ENCODE measurements around the gene FAM187B.
"Not testable (repeated sequence)": the region's sequence is repeated elsewhere in the genome, so short reads cannot be mapped to it uniquely, and the experiment has no call there.

The FAM187B gene

DNA sequence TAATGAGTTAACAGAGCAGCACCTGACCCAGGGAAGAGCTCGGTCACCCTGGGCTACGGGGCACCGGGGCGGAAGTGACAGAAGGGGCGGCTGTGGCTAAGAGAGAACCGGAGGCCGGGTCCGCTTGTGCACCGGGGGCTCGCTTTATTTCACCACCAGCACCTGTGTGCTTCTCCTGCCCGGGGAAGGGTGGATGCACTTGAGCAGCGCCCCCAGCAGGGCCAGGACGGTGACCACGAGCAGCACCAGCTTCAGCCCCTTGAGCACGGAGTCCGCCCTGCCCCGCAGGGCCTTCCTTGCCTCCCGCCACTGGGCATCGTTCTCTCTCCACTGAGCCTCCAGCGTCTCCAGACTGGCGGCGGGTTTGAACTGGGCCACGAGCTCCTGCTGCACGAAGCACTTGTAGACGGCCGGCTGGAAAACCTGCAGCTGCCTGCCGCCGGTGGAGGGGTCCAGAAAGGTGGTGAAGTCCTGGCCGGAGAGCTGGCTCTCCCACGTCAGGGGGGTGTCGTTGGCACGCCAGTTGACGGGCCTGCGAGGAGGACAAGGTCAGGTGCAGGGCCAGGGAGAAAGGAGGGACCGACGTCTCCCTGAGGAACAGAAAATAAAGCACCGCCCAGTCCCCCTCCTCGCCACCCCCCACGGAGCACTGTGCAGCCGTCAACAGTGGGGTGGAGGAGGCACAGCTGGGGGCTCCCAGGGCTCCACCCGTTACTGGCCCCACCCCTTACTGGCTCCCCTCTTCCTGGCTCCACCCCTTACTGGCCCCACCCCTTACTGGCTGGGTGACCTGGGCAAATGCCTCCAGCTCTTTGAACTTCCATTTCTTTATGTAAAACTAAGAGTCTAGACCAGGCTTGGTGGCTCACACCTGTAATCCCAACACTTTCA lies 3.6 kb downstream of the FAM187B start:
- no peak overlapping the region for H3K27ac ChIP-seq
- no peak for TF ChIP-seq CTCF (conservative IDR thresholded peaks at IDR 0.05)
- TF ChIP-seq ZFX (IDR thresholded peaks at IDR 0.05): no peak

GRCh38 chr19:35223862-35224505 lies 4.6 kb downstream of the FAM187B start:
- no peak for TF ChIP-seq CTCF (conservative IDR thresholded peaks at IDR 0.05)
- no peak for TF ChIP-seq ZFX (IDR thresholded peaks at IDR 0.05)

DNA sequence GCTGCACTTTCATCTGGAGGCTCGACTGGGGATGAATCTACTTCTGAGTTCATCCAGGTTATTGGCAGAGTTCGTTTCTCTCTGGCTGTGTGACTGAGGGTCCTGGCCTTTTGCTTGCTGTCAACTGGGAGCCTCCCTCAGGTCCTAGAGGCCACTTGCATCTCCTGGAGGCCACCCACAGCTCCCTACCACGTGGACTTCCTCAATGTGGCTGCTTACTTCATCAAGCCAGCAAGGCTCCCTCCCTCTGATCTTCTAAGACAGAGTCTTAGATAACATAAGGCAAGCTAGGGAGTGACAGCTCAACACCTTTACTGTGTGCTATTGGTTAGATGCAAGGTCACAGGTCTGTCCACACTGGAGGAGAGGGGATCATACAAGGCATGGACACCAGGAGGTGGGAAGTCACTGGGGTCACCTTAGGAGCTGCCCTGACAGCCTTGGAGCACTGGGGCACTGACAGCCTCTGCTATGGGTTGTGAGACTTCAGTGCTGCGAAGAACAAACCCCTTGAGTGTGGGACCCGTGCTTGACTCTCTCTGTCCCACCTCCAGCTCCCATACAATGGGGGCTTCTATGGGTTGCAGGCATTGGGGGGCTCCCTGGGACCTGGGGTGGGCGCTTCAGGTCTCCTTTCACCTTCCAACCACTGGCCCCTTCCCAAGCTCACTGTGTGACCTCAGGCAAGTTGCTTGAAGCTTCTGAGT lies 5.3 kb downstream of the FAM187B start:
- TF ChIP-seq ZFX (IDR thresholded peaks at IDR 0.05): no peak
- TF ChIP-seq CTCF (conservative IDR thresholded peaks at IDR 0.05): no peak
- H3K27ac ChIP-seq: no peak overlapping the region

More at GRCh38 chr19:35223862-35224505, 4.6 kb downstream of the FAM187B start:
- no peak overlapping the region for H3K27ac ChIP-seq

- no peak overlapping the region for H3K27ac ChIP-seq
- TF ChIP-seq CTCF (conservative IDR thresholded peaks at IDR 0.05): no peak
Observed at GRCh38 chr19:35222373-35223015, 6.0 kb downstream of the FAM187B start.

DNA sequence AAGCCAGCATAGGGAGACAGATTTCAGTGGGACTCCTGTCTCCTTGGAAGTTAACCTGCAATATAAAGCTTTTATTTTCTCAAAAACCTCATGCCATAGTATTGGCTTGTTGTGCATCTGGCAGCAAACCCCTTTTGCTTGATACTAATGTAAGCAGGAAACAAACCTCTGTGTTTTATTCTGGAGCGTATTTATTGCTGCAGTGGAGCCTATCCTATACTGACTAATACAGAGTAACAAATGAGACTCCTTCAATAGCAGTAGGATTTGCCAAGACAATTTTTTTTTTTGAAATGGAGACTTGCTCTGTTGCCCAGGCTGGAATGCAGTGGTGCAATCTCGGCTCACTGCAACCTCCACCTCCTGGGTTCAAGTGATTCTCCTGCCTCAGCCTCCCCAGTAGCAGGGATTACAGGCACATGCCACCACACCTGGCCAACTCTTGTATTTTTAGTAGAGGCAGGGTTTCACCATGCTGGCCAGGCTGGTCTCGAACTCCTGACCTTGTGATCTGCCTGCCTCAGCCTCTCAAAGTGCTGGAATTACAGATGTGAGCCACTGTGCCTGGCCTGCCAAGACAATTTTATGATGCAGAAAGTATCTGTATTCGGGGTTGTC lies 7.5 kb downstream of the FAM187B start:
- H3K27ac ChIP-seq: not testable (repeated sequence)

DNA sequence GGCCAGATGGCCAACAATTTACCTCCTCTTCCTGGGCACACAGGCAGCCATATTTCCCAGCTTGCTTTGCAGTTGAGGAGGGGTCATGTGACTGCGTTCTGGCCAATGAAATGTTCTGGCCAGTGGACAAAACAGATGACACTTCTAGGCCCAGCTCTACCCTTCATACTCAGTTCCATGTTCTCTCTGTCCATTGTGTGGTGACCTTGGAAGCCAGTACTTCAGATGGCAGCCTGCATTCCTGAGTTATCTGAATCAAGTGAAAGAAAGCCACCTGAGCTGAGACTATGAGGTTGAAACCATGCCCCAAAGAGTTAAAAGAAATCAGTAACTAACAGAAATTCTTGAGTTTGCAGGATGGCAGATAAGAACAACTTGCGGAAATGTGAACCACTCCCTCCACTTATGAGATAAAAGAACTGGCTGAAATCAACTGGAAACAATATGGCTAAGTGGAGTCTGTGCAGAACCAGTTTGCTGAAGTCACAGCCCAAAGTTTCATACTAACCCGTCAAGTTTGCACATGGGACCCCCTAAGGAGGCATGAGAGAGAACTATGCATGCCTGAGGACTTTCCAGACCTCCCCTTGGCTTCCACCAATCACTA lies 8.1 kb downstream of the FAM187B start:
- no peak overlapping the region for H3K27ac ChIP-seq
- no peak for TF ChIP-seq ZFX (IDR thresholded peaks at IDR 0.05)
- TF ChIP-seq CTCF (conservative IDR thresholded peaks at IDR 0.05): no peak

DNA sequence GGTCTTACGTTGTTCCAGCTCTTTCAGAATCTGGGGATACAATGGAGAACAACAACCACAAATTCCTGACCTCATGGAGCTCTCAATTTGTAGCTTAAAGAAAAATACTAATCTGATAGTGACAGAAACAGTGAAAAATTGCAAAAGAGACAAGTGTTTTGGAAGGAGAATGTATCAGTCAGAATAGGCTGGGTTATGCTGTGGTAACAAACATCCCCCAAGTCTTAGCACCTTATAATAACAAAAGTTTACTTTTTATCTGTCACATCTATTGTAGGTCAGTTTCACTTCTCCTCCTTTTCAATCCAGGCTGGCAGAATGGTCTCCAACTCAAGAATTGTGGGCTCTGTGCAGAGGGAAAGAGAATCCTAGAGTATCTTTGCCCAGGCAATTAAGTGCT lies 9.5 kb downstream of the FAM187B start:
- H3K27ac ChIP-seq: no peak overlapping the region
- no peak for TF ChIP-seq CTCF (conservative IDR thresholded peaks at IDR 0.05)
- no peak for TF ChIP-seq ZFX (IDR thresholded peaks at IDR 0.05)
